NCI-H510A treated with DMSO at 0.1 percent for 48 hours (cell line): ENCODE data around the gene DHX34.
"Not testable (repeated sequence)": the region's sequence is repeated elsewhere in the genome, so short reads cannot be mapped to it uniquely, and the experiment has no call there.

ENCODE experiments used
- DNase-seq: peaks from one replicate; lab custom pipeline; 2025; lab: John Stamatoyannopoulos, UW

Gene DHX34

DNA sequence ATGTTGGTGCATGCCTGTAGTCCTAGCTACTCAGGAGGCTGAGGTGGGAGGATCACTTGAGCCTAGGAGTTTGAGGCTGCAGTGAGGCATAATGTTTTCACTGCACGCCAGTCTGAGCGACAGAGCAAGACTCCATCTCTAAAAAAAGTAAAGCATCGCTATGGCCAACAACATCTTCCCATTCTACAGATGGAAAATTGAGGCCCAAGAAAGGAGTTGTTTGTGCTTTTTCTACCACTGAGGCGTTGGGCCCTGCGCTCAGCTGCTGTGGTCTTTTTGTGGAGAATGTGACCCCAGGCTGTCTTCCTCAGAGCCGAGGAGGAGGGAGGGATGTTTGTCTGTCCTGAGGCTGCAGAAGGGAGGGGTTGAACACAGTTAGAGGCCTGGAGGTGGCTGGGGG is 17.6 kb upstream of the DHX34 start:
- DNase-seq: no peak

- DNase-seq: no peak
Measured at GRCh38 chr19:47331931-47332547, 17.1 kb upstream of the DHX34 start, which contains the start of gene C5AR2. TSS of gene C5AR2 (plus strand) at chr19:47332175. CDS start at chr19:47340800, 8,625 bp downstream.

DNA sequence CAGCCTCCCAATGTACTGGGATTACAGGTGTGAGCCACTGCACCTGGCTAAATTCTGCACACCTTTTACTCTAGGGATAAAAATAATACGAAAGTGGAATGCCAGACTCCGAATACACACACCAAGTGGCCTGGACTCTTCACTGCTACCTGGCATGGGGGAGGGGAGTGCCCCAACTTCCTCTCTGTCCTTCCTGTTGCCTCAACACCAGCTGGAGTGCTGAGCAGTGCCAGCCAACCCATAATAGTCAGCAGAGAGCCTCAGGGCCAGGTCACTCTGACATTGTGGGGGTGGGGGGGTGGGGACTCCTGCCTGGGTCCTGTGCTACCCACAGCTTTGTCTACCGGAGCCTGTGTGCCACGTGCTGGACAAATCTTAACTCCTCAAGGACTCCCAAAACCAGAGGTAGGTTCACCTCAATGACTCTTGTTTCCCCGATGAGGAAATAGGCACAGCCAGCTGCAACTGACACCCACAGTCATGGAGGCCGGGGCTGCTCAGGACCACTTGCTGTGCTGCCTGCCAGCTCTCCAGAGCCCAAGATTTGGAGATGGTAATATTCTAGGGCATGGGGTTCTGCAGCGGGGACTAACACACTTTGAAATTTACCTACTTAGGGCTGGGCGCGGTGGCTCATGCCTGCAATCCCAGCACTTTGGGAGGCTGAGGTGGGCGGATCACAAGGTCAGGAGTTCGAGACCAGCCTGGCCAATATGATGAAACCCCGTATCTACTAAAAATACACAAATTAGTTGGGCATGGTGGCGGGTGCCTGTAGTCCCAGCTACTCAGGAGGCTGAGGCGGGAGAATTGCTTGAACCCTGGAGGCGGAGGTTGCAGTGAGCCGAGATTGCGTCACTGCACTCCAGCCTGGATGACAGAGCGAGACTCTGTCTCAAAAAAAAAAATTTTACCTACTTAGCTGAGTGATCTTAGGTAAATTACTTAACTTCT is 12.1 kb upstream of the DHX34 start:
- DNase-seq: peak; percentile 18

DNA sequence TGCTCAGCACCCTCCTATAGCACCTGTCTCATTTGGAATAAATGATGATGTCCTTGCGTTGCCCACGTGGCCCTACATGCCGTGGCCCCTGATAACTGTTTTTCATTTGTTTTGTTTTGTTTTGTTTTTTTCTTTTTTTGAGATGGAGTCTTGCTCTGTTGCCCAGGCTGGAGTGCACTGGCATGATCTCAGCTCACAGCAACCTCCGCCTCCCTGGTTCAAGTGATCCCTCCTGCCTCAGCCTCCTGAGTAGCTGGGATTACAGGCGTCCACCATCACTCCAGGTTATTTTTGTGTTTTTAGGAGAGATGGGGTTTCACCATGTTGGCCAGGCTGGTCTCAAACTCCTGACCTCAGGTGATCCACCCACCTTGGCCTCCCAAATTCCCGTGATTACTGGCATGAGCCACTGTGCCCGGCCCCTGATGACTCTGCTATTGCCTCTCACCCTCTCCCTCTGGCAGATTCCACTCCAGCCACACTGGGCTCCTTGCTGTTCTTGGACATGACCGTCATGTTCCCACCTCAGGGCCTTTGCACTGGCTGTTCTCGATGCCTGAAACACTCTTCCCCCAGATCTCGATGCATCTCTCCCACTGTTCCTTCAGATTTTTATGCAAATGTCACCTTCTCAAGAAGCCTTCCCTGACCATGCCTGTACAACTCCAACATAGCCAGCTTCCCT is 9.8 kb upstream of the DHX34 start:
- DNase-seq: no peak

- DNase-seq: no peak
Measured at GRCh38 chr19:47340477-47341208, 8.5 kb upstream of the DHX34 start.

- no peak for DNase-seq
Measured at GRCh38 chr19:47341734-47342133, 7.4 kb upstream of the DHX34 start.

DNA sequence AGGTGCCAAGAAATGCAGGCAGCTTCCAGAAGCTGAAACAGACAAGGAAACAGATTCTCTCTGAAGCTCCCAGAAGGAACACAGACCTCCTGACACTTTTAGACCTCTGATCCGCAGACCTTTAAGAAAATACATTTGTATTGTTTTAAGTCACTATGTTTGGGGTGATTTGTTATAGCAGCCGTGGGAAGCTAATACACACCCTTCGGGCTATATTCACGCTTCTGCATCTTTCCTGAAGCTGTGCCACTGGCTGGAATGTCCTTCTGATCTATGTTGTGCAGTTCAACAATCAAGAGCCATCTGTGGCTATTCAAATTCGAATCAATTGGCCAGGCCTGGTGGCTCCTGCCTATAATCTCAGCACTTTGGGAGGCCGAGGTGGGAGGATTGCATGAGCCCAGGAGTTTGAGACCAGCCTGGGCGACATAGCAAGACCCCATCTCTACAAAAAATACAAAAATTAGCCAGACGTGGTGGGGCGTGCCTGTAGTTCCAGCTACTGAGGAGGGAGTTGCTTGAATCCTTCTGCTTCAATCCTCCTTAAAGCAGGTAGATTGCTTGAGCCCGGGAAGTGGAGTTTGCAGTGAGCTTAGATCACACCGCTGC is 5.8 kb upstream of the DHX34 start:
- DNase-seq: no peak

DNA sequence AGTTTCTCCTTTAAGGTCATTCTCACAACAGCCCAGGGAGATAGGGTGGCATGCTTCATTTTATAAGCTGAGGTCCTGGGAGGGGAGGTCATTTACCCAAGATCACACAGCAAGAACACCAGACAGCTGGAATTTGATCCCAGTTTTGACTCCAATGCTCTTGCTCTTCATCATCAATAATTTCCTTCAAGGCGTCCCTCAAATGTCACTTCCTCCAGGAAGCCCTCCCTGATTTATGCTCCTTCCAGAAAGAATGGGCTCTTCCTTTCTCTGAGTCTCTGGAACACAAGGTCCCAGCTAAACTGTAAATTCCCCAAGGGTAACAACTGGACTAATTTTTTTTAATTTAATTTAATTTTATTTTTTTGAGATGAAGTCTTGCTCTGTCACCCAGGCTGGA is 4.7 kb upstream of the DHX34 start:
- no peak for DNase-seq

- DNase-seq: not testable (repeated sequence)
Measured at GRCh38 chr19:47346024-47346423, 3.1 kb upstream of the DHX34 start.

- no peak for DNase-seq
Measured at GRCh38 chr19:47350630-47351029, 1.5 kb downstream of the DHX34 start.

GRCh38 chr19:47351548-47351947 is 2.4 kb downstream of the DHX34 start:
- DNase-seq: peak; percentile 4

GRCh38 chr19:47352095-47352494 is 3.0 kb downstream of the DHX34 start:
- no peak for DNase-seq

DNA sequence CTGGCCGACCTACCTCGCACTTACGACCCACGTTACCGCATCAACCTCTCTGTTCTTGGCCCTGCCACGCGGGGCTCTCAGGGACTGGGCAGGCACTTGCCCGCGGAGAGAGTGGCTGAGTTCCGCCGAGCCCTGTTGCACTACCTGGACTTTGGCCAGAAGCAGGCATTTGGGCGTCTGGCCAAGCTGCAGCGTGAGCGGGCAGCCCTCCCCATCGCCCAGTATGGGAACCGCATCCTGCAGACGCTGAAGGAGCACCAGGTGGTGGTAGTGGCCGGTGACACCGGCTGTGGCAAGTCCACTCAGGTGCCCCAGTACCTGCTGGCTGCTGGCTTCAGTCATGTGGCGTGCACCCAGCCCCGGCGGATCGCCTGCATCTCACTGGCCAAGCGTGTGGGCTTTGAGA is 4.2 kb downstream of the DHX34 start:
- no peak for DNase-seq

- DNase-seq: no peak
Measured at GRCh38 chr19:47356900-47357299, 7.8 kb downstream of the DHX34 start.

GRCh38 chr19:47357788-47358680 is 8.9 kb downstream of the DHX34 start:
- DNase-seq: no peak

- DNase-seq: no peak
Measured at GRCh38 chr19:47358936-47359335, 9.8 kb downstream of the DHX34 start.

DNA sequence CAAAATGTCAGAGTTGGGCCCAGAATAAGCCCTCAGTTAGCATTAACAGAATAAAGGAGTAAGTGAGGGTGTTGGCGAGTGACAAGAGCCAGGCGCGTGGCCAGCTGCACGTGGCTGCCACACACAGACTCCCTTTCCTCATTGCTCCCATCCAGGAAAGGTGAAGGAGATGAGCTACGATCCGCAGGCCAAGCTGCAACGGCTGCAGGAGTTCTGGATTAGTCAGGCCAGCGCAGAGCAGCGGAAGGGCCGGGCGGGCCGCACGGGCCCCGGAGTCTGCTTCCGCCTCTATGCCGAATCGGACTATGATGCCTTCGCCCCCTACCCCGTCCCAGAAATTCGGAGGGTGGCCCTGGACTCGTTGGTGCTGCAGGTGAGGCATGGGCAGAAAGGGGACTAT is 13.2 kb downstream of the DHX34 start:
- DNase-seq: no peak

DNA sequence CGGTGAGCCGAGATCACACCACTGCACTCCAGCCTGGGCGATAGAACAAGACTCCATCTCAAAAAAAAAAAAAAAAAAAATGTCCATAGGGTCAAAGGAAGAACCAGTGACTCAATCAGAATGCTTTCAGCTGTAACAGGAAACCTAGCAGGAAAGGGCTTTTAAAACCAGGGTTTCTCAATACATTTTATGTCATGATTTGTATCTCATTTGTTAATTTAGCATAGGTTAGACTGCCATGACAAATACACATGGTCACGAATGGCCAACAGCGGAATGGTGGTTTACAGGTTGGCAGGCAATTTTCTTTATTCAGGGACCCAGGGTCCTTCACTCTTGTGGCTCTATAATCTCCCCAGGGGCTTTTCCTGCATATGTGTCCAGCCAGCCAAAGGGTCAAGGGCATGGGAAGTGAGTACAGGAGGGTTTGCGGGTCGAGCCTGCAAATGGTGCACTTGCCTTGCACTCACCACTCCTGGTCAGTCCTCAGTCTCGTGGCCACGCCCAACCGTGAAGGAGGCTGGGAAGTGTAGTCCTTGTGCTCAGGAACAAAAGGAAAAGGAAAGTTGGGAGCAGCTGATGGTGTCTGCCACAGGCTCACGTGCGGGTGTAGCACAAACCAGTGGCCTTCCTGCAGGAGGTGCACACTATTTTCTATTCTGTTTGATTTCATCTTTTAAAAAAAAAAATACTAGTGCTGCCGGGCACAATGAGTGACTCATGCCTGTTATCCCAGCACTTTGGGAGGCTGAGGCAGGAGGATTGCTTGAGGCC is 14.8 kb downstream of the DHX34 start:
- DNase-seq: no peak

GRCh38 chr19:47365455-47365854 is 16.3 kb downstream of the DHX34 start:
- not testable (repeated sequence) for DNase-seq
